Middle frontal gyrus (tissue), 1 donor: ENCODE data around the gene PREX1.

Experiments
- DNase-seq: peaks from one replicate; pipeline ENCODE4 v3.0.0-alpha.2; 2015; ENCODE audit warnings: low spot score; ENCODE audit errors: extremely low spot score

Gene PREX1

GRCh38 chr20:48685300-48685699 is 142.5 kb downstream of the PREX1 start:
- DNase-seq: no peak

GRCh38 chr20:48684501-48685041 is 143.2 kb downstream of the PREX1 start:
- DNase-seq: no peak

- no peak for DNase-seq
Observed at GRCh38 chr20:48683467-48684175, 144.2 kb downstream of the PREX1 start.

GRCh38 chr20:48682529-48683363 is 145.1 kb downstream of the PREX1 start:
- DNase-seq: peak; percentile 64

- no peak for DNase-seq
Observed at GRCh38 chr20:48681873-48682426, 145.8 kb downstream of the PREX1 start.

- DNase-seq: no peak
Observed at GRCh38 chr20:48681201-48681872, 146.5 kb downstream of the PREX1 start.

GRCh38 chr20:48680650-48681049 is 147.1 kb downstream of the PREX1 start:
- DNase-seq: no peak

GRCh38 chr20:48679599-48679998 is 148.2 kb downstream of the PREX1 start:
- DNase-seq: no peak

- DNase-seq: no peak
Observed at GRCh38 chr20:48679011-48679410, 148.8 kb downstream of the PREX1 start.

- no peak for DNase-seq
Observed at GRCh38 chr20:48678421-48678820, 149.4 kb downstream of the PREX1 start.

GRCh38 chr20:48676795-48677460 is 150.9 kb downstream of the PREX1 start:
- no peak for DNase-seq

- no peak for DNase-seq
Observed at GRCh38 chr20:48676125-48676524, 151.7 kb downstream of the PREX1 start.

- DNase-seq: no peak
Observed at GRCh38 chr20:48674461-48674860, 153.3 kb downstream of the PREX1 start.

- no peak for DNase-seq
Observed at GRCh38 chr20:48673507-48673906, 154.3 kb downstream of the PREX1 start.

GRCh38 chr20:48672324-48672723 is 155.5 kb downstream of the PREX1 start:
- no peak for DNase-seq

GRCh38 chr20:48671141-48671540 is 156.7 kb downstream of the PREX1 start:
- no peak for DNase-seq

GRCh38 chr20:48669946-48670605 is 157.7 kb downstream of the PREX1 start:
- no peak for DNase-seq

- no peak for DNase-seq
Observed at GRCh38 chr20:48668451-48668946, 159.3 kb downstream of the PREX1 start.

GRCh38 chr20:48667889-48668413 is 159.8 kb downstream of the PREX1 start:
- no peak for DNase-seq

- DNase-seq: no peak
Observed at GRCh38 chr20:48667481-48667880, 160.3 kb downstream of the PREX1 start.
